HG03342 (cell line): ENCODE measurements around the gene MRPS18A.
A peak's percentile ranks its signal among the peaks of the same experiment; 100 is the strongest.
"Not testable (repeated sequence)": the region's sequence is repeated elsewhere in the genome, so short reads cannot be mapped to it uniquely, and the experiment has no call there.

Experiments used
- ATAC-seq: cut with Tn5 transposase; IDR thresholded peaks from one replicate; pipeline ENCODE4 v1.9.1; 2021; ENCODE audit warnings: mild to moderate bottlenecking, moderate library complexity; ENCODE audit not compliant: unreplicated experiment

The MRPS18A gene

DNA sequence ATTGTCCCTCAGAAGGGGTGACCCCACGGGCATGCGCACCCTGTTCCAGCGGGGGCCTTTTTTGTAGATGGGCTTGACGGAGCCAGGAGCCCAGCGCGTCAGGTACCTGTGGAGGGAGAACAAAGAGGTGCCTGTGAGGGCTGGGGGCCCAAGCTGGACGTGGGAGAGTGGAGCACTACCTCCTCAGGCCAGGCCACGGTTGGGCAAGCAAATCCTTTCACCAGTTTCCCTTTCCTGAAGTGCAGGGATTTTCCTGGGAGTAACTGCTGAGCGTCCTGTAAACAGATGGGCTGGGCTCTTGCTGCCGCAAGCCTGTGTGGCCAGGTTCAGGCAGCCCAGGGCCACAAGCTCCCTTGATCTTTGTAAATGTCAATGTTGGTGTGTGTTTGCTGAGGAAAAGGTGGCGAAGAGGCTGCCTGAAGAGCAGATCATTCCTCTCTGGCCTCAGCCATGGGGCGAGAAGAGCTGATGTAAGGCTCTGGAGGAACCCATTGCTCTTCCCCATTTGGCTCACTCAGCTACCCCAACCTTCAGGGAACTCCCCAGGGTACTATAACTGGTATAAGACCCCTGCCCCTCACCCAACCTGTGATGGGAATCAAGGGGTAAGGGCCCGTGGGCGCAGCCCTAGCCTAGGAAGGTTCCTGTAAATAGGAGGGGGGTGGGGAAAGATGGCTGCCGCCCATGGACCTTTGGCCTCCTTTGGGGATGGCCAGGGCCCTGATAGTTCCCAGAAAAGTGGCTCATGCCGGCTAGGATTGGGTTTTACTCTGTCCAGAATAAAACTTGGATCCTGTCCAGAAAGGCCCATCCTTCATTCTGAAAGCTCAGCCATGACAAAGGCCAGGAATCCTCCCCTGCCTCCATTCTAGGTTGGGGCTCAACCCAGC, 15.5 kb downstream of the MRPS18A start:
- ATAC-seq = no peak

DNA sequence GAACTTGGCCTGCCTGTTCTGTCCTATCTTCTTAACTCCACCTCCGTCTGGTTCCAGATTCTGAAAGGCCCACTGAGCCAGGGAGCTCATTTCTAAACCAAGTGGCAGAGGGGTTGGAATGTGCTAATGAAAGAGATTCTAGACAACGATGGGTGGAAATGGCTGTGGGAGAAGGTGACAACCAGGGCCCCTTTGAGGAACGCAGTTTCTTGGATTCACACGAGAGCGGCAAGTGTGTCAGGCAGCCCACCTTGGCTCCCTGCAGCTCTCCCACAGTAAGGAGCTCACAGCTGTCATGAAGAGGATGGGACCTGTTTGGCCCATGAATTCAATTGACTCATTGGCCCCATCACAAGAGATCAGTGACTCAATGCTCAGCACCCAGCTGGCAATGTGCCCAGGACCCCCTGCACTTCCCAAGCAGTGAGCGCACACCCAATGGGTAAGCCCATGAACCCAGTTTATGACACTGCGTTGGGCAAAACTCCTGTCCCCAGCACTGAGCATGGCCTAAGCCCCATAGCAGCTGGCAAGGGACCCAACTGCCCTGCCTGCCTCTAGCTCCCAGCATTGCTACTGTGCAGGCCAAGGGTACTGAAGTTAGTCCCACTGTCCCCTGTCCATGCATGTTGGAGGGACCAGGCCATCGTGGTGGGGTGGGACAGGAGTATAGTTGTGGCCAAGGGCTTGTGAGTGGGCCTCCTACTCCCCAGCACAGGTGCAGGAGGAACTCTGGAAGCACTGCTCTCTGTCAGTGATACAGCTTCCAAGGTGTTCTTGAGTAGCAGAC, 16.4 kb downstream of the MRPS18A start:
- no peak for ATAC-seq

DNA sequence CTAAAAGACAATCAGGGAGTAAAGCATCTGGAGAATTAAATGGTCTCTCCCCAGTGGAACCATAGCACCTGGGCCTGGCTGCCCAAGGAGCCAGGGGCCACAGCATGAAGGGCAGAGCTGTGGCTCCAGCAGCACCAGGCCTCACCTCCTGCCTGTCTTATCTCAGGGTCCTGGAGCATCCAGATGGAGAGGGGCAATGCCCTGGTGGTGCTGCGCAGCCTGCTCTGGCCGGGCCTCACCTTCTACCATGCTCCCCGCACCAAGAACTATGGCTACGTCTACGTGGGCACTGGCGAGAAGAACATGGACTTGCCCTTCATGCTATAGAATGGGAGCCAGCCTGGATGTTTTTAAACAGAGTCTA, 17.0 kb downstream of the MRPS18A start:
- no peak for ATAC-seq

DNA sequence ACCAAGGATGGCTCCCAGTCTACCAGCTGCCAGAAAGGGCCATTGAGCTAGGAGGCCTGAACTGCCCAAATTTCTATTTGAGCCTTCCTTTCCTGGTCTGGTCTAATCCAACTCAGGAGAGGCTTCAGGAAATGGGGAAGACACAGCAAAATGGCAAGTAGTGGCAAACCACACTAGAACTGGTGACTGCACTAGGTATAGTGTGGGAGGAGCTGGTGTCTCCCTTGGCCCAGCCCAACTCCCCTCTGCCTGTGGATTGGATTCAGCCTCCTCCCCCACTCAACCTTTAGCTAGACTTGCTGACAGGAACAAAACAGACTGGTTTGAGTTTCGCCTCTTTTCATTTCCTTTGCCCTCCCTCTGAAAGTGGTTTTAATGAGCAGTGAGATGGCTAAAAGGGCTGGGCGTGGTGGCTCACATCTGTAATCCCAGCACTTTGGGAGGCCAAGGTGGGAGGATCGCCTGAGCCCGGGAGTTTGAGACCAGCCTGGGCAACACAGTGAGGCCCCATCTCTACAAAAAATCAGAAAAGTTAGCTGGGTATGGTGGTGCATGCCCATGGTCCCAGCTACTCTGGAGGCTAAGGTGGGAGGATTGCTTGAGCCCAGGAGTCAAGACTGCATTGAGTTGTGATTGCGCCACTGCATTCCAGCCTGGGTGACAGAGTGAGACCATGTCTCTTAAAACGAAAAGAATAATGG, 17.5 kb downstream of the MRPS18A start:
- no peak for ATAC-seq

DNA sequence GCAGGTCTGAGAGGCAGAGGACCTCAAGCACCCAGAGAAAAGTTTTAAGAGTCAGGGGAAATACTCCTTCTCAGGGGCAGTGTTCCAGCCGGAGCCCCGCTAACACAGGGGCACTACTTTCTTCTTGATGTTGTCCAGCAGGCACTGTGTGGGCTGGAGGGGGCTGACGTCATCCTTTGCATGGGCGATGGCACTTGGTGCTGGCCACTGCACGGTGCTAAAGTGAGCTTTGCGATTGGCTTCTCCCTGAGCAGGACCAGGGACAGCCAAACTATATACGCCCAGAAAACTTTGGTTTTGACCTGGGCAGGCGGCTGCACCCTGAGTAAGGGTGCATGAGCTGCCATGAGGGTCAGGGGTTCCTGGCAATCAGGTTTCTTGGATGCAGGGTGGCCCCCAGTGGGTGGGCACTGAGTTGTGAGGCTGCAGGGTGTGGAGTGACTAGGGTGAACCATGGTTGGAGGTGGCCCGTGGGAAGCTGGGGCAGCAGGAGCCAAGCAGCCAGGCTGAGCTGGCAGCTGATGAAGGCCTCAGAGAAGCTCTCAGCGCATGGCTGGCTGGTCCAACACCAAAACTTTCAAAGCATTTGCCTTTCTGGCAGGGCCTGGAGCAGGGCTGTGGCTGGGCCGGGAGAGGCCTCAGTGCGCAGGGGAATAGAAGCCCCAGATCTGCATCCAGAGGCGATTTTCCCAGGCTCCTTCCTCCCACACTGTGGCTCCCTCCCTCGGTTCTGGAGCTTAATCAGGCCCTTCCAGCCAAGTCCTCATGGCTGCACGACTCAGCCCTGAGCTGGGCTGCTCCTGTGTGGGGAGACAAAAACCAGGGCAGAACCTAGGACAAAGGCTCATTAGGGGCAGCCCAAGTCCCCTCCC, 18.3 kb downstream of the MRPS18A start:
- ATAC-seq = no peak

DNA sequence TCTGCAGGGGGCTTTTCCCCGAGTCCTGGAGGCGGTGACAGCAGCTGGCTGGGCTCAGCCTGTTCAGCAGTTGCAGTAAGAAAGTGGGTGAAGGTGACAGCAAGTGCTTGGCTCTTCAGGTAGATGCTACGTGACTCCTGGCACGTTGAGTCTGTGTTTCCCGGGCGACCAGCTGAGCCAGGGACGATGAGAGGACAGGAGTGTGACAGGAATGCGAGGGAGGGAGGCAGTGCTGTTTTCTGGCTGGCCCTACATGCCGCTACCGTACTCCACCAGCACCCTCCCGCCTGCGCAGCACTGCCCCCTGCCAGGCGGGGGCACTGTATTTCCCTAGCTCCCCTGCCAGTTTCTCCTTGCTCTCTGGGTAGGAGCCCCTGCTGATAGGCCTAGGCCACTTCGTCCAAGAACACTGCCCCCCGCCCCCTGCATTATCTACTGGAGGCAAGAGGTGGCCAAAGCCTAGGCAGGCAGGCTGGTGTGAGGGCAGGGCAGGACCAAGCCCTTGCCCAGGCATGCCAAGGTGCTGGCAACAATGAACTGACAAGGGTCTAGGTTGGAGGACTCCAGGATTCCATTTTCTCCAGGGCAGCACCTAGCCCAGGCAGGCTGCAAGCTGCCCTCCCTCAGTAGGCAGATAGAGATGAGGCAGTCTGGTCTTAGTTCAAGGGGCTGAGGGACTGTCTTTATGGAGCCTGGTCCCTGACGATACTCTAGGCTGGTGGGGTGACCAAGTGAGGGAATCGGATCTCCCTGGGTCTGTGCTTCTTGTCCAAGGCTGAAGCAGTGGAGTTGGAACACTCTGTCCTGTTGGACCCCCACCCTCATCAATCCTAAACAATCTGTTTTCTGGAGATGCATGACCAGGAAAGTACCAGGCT, 19.2 kb downstream of the MRPS18A start:
- ATAC-seq = no peak

DNA sequence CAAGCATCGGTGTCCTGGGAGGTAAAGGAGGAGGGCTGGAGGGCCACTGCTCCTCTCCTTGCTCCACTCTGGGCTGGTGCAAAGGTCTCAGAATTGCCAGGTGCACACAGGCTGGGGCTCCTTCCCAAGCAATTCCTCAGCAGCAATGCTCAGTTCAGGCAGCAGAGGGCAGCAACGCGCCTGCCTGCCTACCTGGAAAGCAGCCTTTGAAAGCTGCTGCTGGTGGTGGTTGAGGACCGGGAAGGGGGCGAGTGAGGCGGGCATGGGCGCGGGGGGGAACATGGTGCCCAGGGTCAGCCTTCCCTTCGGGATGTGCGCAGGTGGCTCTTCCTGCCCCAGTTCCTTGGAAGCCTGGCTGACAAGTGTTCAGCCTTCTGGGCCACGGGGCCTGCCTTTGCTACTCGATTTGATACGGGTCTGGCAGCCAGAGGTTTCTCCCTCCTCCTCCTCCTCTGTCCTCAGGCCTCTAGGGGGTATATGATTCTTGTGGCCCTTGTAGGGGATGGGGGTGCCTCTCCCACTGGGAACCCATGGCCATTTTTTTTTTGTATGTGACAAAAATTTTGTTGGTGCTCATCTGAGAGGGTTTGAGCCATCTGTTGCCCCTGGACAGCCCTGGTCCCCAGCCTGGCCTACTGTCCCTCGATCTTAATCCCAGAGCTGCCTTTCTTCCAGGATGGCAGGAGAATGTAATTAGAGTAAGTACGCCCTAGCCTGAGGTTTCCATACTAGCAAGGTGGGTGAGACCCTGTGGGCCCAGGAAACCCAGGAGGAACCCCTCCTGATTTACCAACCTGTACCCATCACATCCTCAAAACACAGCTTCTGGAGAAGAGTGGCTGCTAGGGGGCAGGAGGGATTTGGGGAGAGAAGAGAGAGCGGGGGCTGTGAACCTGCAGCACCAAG, 20.1 kb downstream of the MRPS18A start:
- no peak for ATAC-seq

DNA sequence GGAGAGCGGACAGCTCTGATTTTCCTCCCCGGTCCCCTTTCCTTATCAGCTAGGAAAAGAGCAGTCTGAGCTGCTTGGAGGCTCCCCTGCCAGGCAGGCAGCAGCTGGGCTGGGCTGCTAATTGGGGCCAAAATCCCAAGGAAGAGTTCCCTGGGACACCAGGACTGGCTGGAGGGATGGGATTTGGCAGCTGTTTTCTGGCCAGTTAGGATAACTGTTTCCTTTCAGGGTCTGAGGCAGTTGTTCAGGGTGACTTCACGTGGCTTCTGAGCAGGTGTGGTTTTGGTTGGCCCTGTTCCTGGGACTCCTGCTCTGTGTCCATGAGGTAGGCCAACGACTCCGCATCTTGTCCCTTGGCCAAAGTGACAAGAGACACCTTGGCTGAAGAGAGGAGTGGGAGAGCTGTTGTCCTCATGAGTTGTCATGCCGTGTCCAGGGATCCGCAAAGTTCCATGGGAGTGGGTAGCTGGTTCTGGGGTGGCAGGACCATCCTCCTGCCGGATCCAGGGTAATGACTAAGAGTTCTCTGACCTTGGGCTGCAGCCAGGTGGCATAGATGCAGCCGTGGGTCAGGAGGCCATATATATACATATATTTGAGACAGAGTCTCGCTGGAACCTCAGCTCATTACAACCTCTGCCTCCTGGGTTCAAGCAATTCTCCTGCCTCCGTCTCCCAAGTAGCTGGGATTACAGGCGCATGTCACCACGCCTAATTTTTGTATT, 21.2 kb downstream of the MRPS18A start:
- ATAC-seq = no peak

DNA sequence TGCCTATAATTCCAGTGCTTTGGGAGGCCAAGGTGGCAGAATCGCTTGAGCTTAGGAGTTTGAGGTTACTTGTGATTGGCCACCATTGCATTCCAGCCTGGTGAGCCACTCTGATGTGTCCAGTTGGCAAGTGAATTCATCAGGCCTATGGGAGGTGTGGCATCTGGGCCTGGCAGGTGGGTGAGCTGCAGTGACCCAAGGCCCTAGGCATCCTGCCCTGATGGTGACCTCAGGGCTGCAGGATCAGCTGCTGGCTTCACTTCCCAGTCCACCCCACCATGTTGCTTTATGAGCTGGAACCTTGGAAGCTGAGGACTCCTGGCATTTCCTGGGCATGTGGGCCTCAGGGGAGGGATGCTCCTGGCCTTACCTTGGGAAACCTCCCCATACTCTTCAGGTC, 22.2 kb downstream of the MRPS18A start:
- no peak for ATAC-seq

DNA sequence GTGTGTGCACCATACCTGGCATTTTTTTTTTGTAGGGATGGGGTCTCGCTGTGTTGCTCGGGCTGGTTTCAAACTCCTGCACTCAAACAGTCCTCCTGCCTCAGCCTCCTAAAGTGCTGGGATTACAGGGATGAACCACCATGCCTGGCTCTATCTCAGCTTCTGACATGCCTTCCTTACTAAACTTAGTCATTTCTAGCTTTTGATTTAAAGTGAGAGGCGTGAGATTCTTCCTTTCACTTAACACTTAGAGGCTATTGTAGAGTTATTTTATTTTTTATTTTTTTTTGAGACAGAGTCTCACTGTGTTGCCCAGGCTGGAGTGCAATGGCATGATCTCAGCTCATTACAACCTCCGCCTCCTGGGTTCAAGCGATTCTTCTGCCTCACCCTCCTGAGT, 24.6 kb downstream of the MRPS18A start:
- ATAC-seq = not testable (repeated sequence)

DNA sequence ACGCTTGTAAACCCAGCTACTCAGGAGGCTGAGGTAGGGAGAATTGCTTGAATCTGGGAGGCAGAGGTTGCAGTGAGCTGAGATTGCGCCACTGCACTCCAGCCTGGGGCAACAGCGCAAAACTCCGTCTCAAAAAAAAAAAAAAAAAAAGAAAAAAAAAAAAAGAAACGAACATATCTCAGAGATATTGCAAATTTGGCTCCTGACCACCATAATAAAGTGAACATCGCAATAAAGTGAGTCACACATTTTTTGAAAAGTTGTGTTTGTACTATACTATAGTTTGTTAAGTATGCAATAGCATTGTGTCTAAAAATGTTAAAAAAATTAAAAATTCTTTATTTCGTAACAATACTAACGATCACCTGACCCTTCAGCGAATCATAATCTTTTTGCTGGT, 29.4 kb downstream of the MRPS18A start:
- ATAC-seq = no peak

DNA sequence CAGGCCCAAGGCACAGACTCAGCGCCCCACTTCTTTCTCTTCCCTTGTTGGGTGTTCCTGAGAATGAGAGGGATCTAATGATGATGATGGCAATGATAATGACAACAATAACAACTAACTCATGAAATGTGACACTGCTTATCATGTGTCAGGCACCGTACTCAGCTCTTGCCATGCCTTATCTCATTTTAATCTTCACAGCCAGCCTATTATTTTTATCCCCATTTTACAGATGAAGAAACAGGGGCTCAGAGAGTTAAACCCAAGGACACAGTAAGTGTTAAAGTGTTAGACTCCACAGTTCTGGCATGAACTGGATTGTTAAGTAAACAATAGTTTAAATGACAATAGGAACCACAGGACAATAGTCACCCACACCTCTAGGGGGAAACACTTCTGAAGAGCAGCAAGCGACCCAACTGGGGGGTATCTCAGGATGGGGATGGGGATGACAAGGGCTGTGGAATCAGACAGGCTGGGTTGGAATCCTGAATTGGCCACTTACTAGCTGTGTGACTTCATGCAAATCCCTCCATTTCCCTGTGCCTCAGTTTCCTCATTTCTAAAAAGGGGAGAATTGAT, 30.3 kb downstream of the MRPS18A start:
- ATAC-seq = no peak

DNA sequence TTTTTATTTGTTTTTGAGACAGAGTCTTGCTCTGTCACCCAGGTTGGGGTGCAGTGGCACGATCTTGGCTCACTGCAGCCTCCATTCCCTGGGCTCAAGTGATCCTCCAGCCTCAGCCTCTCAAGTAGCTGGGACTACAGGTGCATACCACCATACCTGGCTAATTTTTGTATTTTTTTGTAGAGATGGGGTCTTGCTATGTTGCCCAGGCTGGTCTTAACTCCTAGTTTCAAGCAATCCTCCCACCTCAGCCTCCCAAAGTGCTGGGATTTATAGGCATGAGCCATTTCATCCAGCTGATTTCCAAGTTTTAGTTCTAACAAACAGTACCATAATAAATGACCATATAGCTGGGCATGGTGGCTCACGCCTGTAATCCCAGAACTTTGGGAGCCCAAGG, 34.8 kb downstream of the MRPS18A start:
- ATAC-seq = not testable (repeated sequence)

DNA sequence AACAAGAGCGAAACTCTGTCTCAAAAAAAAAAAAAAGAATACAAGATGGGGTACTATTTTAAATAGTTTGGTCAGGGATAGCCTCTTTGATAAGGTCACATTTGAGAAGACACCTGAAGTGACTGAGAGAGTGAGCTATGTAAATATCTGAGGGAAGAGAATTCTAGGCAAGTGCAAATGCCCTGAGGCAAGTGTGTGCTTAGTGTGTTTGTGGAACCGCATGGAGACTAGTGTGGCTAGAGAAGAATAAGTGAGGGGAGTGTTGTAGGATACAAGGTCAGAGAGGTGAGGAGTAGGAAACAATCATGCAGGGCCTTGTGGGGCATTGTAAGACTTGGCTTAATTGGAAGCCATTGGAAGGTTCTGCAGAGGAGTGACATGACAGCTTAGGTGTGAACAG, 39.3 kb downstream of the MRPS18A start:
- ATAC-seq = no peak

DNA sequence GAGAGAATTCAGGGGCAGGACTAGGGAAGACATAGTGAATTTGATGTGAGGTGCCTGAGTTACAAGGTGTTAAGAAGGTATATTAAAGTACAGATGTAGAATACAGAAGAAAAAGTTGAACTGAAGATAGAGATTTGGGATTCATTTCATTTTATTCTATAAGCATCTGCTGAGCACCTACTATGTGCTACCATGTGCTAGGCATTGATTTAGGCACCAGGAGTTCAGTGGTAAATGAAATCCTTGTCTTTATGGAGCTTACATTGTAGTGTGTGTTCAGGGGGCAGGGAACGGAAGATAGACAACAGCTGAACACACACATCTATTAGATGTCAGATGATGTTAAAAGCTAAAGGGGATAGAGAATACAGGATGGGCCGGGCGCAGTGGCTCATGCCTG, 40.0 kb downstream of the MRPS18A start:
- no peak for ATAC-seq

DNA sequence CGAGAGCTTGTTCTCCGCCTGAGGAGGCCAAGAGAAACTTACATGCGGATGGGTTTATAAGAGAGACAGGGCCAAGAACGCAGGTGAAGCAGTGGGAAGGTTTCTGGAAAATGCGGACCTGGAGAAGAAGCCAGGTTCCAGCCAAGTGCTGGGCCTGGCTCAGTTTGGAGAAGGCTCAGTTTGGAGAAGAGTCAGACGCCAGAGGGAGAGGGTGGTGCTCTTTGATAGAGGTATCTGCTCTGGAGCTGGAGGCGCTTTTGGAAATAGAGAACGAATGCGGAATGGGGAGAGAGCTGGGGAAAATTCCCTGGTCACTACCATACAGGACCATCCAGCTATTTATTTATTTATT, 42.0 kb downstream of the MRPS18A start:
- no peak for ATAC-seq

DNA sequence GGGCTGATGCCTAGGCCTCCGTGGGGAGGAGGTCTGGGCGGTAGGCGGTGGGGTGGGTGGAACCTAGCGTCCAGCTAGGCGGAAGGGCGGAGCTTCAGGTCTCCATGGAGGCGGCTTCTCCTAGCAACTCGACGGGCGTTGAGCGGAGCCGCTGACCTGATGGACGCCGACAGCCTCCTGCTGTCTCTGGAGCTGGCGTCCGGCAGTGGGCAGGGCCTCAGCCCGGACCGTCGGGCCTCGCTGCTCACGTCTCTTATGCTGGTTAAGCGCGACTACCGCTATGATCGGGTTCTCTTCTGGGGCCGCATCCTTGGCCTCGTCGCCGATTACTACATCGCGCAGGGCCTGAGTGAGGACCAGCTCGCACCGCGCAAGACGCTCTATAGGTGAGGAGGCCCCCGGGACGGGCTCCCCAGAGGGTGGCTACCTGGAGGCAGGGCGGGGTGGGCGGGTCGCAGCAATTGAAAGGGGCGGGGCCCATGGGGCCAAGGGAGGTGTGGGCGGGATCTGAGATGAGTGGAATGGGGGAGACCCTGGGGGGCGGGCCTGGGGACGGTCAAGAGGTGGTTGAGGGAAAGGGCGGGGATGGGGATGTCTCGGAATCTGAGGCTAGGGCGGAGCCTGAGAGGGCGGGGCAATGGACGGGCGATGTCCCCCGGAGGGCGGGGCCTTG, 42.5 kb downstream of the MRPS18A start, which contains the start of gene RSPH9:
Gene RSPH9 (plus strand): TSS at position 97 of the 673 bp plus-strand sequence. CDS start 63 bp downstream, at position 160.
- peak; percentile 57 for ATAC-seq
